B cell (primary cell): ENCODE data around the gene PRKCA.
"Not testable (repeated sequence)": the region's sequence is repeated elsewhere in the genome, so short reads cannot be mapped to it uniquely, and the experiment has no call there.

Source experiments
- EZH2 ChIP-seq: IDR thresholded peaks from 2 replicates; pipeline ENCODE4 v1.6.1; 2012; ENCODE audit warnings: borderline replicate concordance, low read depth, mild to moderate bottlenecking, moderate library complexity, low read length; ENCODE audit not compliant: insufficient read depth, poor library complexity, severe bottlenecking
- TF ChIP-seq, protein P1 (sequence below): fragments of 200-600 bp; IDR thresholded peaks from one replicate; pipeline ENCODE4 v1.8.0; 2022; ENCODE audit warnings: antibody characterized with exemption, mild to moderate bottlenecking

DNA sequence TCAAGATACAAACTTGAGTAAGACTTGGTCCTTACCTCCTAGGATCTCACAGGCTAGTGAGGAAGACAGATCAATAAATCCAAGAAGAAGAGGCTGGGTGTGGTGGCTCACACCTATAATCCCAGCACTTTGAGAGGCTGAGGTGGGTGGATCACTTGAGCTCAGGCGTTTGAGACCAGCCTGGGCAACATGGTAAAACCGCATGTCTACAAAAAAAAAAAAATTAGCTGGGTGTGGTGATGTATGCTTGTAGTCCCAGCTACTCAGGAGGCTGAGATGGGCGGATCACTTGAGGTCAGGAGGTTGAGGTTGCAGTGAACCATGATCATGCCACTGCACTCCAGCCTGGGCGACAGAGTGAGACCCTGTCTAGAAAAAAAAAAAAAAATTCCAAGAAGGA is 423.0 kb downstream of the PRKCA start:
- TF ChIP-seq, protein P1, sequence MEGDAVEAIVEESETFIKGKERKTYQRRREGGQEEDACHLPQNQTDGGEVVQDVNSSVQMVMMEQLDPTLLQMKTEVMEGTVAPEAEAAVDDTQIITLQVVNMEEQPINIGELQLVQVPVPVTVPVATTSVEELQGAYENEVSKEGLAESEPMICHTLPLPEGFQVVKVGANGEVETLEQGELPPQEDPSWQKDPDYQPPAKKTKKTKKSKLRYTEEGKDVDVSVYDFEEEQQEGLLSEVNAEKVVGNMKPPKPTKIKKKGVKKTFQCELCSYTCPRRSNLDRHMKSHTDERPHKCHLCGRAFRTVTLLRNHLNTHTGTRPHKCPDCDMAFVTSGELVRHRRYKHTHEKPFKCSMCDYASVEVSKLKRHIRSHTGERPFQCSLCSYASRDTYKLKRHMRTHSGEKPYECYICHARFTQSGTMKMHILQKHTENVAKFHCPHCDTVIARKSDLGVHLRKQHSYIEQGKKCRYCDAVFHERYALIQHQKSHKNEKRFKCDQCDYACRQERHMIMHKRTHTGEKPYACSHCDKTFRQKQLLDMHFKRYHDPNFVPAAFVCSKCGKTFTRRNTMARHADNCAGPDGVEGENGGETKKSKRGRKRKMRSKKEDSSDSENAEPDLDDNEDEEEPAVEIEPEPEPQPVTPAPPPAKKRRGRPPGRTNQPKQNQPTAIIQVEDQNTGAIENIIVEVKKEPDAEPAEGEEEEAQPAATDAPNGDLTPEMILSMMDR: not testable (repeated sequence)
- TF ChIP-seq EZH2: not testable (repeated sequence)
